ENCODE measurements around the gene HIPK2.

The HIPK2 gene

DNA sequence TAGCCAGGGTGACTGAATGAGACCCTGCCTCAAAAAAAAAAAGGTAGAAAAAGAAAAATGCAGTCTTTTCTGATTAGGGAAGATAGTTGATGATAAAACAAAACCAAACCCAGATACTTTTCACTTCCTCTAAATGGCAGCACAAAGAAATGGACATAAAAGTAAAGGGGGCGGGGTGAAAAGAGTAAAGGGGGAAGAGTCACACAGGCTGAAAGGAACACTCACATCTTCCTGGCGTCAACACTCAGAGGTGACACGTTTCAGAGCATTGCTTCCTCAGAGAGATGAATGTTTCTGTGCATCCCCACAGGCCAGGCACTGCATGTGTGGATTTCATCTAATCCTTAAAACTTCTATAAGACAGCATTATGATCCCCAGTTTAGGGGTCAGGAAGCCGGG lies 81.2 kb downstream of the HIPK2 start:
- DNase-seq (ENCODE audit: low spot score), result no peak

DNA sequence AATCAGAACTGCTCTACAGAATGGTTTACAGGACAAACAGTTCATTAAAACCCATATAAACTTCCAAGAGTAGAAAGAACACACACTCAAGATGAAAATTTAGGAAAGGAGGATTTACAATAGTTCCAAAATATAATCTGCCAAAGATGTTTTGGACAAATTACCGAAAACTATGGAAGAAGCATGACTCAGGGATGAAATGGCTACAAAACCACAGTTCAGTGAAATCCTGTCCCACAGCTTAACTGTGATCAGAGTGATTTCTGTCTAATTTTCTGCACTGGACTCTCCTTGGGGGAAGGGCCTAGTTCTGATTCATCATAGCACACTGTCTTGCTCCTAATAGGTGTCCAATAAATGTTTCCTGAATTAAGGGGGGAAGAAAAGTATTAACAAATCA lies 82.2 kb downstream of the HIPK2 start:
- DNase-seq (ENCODE audit: low spot score), result no peak

DNA sequence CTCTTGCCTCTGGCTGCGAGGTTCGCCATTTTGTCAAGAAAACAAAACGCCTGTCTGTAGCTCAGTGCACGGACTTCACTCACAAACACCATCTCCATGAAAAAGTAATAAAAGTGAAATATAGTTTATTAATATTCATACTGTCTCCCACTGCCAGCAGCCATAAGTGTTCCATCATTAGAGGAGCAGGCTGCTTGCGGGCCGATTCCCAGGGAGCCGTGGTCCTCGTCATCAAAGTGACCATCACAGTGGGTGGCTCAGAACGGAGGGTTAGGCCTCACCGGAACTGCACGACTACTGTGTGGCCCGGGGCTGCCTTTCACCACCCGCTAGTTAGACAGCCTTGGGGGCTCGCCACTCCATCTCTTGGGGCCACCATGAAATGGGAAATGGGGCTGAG lies 82.7 kb downstream of the HIPK2 start:
- DNase-seq (ENCODE audit: low spot score), result no peak

DNA sequence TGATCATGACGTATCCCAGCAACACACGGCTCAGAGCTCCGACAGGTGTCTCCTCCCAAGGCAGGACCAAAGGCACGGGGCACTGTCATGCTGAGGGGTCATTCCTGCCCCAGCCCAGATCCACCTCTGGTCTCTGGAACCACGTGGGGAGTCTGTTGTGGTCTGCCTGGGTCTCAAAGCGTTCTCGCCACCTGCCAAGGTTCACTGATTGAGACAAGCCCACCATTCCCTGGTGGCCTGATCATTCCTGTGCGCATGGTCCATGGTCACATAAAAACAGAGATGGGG lies 83.5 kb downstream of the HIPK2 start:
- no peak for DNase-seq (ENCODE audit: low spot score)

DNA sequence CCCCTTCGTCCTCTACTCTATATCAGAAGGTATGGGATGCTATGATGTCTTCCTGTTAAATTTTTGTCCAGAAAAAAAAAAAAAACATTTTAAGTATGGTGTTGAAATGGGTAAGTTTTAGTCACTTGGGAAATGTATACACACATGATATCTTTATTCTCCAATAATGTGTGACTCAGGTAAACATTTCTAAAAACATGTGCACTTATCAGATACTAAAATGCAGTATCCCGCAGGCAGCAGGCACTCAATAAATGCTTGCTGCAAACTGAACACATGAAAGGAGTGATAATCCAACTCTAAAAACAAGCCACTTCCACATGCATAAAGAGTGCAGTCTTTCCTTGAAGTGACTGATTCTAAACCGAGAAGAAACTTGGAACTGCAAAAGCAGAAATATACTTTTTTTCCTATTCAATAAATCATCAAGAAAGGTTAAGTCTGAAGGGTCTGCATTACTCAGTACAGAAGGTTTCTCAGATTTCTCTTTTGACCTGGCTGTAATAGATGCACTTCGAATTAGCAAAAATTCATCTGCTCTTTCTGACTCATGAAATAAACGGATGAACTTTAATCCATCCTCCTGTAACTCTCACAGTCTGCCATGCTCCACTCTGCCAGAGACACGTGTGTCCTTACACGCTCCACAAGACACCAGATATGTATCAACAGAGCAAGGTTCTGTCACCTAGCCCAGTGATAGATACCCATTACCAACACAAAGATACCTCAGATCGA lies 84.0 kb downstream of the HIPK2 start:
- no peak for DNase-seq (ENCODE audit: low spot score)

DNA sequence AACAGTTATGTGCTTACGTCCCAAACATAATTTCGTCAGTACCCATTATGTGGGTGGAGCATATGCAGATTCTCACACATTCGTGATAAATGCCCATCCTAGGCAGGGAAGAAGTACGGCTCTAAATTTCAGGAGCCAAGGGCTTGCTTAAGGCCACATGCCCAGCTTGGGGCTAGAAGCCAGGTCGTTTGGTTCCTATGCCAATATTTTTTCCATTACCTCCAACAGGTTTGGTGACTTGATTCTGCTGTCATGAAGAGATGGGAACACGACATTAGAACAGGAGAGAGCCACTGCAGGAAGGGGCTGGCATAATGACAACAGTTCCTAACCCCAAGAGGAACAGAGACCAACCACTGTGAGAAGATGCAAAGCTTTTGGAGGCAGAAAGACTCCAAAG lies 85.1 kb downstream of the HIPK2 start:
- DNase-seq (ENCODE audit: low spot score), result no peak

DNA sequence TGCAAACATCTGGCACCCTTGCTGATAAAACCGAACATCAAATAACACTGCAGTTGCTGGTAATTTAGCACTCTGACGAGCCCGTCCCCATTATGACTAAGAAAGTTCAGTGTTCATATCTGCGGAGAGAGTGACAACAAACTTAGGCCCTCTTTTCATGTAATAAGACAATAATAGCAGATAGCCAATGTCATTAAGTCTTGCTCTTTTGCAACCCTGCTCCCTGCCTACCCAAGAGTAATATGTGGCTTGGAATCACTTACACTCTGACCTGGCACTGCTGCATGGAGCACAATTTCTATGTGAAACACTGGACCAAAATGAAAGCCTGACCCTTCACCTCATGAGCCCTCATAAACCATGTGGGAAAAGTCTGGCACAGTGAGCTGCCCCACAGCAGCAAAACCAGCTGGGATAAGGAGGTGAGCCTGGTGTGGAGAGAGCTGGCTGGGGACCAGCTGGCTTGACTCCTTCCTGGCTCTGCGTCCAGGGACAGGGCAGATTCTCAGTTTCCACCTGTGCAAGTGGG lies 86.5 kb downstream of the HIPK2 start:
- no peak for DNase-seq (ENCODE audit: low spot score)

DNA sequence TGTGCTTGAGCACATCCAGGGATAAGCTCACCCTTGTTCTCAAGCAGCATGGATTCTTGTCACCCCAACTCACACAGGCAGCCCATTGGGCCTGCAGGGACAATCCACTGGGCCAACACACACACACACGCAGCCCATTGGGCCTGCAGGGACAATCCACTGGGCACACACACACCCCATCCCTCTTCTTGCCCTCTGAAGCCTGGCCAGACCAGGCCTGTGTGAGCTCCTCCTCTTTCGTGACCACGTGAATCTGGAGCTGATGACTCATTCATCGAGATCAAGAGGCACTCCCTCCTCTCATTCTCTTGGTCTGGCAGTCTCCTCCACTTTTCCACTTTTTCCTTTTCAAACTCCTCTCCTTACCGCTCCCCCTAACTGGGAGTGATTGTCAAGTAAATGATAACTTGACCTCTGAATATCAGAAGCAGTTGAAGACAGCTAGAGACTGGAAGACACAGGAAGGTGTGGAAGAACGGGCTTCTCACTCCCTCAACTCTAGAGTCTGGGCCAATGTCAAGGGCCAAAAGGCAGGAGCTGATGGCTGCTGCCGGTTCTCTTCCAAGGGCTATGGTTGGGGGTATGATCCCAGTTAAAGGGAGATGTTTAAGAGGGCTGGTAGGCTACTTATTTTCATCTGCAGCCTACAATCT lies 89.7 kb downstream of the HIPK2 start:
- DNase-seq (ENCODE audit: low spot score), result no peak

DNA sequence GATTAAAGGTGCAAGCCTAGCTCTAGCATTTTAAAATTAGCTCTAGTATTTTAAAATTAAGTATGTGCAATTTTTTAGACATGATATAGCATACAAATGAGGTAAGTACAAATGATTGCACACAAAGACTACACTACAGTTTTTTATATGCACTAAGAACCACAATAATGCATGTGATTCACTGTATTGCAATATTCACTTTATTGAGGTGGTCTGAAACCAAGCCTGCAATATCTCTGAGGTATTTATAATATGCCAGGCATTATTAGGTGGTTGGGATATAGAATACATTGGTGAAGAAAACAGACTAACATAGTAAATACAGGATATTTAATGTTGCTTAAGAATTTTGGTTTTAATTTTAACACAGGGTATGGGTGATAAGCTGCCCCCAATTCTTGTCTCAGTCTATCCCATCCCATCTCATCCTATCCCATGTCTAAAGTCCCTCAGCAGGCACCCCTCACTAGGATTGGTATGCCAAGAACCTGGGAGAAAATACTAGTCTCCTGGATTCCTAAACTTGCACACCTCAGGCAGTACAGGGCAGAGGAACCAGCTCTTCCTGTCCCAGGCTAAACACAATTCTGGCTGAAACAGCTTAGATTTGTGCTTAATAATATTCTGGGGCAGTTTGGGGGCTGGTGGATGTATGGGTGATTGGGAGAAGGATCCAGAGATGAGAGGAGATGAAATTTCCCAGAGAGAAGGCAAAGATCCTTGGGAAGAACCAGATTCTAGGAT lies 90.4 kb downstream of the HIPK2 start:
- no peak for DNase-seq (ENCODE audit: low spot score)

DNA sequence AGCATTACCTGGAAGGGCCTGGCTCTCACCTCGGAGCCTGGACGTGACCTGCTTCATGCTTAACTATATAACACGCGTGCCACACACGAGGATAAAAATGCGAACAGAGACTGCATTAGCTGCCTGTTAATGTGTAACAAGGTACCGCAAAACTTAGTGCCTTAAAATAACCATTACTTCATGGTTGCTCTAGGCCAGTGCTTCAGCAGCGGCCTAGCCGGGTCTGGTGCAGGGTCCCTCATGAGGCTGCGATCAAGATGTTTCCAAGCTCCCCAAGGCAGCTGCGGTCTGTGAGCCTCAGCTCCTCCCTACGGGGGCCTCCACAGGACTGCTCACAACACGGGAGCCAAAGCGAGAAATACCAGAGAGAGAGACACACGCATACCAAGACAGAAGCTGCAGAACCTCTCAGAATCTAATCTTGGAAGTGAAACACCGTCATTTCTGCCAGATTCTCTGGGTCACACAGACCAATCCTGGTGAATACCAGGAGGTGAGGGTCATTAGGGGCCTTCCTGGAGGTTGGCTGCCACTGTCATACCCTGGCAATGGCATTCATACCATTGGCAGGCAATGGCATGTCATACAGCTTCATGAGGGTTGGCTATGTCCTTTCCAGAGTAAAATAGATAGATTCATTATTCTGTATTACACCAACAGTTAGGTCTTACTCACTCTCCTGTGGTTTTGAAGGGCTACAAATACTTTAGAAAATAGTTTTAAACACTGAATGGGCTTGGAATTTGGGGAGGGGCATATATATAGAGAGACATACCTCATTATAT lies 94.5 kb downstream of the HIPK2 start:
- no peak for DNase-seq (ENCODE audit: low spot score)

DNA sequence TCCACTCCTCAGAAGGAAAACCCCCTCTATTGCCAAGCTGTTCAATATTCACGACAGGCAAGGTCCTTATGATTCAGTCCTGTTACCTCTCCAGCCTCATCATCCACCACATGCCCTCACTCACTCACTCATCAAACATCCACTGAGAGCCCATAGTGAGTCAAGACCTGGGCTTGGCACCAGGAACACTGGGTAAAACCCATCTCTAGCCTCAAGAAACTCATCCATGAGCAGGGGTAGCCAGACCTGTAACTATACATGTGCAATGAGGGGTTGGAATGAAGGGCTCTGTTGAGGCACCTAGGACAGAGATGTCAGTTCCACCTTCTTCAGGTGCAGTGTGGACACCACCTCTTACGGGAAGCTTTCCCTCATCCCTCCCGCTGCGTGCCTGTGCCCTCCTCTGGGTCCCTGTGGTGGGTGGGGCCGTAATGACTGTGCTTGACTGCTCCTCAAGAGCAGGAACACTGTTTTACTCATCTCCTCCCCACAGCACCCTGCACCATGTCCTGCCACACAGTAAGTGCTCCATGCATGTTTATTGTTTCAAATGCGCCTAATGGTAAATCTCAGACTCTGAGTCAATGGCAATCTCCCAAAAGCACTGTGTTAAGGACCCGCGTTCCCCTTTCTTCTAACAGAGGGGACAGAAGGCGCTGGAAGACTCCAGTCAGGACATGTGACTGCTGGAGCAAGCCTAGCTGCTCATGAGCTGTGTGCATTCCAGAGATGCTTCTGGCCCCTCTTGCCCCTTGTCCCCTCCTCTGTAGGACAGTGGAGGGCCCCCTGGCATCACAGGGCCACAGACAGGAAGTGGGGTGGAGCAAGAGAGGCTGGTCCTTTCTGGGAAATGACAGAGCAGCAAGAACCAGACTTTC lies 95.4 kb downstream of the HIPK2 start:
- no peak for DNase-seq (ENCODE audit: low spot score)

DNA sequence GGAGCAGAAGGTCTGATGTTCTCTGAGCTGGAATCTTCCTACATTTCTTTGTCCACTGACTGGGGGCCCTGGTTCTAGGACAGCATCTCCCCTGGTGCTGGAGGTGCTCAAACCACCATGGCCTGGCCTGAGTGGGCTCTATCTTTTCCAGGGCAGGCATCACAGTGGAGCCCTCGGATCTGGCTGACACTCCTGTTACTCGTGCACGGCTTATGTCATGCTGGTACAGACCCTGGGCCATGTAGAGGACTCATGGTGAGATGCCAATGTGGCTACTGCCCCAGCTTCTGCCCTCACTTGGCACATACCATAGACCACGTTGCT lies 96.0 kb downstream of the HIPK2 start:
- DNase-seq (ENCODE audit: low spot score), result no peak

DNA sequence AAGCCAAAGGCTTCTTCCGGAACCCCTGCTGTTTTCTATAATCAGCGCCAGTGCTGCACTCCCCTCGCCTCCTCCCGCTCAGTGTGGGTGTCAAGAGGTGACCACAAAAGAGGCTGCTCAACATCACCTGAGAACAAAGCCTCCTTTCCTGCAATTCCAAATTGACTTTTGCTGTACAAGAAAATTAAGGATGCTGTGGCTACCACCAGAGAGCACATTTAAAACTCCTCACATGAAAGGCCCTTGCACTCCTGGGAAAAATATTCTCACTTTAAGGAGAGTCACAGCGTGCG lies 96.4 kb downstream of the HIPK2 start:
- no peak for DNase-seq (ENCODE audit: low spot score)

DNA sequence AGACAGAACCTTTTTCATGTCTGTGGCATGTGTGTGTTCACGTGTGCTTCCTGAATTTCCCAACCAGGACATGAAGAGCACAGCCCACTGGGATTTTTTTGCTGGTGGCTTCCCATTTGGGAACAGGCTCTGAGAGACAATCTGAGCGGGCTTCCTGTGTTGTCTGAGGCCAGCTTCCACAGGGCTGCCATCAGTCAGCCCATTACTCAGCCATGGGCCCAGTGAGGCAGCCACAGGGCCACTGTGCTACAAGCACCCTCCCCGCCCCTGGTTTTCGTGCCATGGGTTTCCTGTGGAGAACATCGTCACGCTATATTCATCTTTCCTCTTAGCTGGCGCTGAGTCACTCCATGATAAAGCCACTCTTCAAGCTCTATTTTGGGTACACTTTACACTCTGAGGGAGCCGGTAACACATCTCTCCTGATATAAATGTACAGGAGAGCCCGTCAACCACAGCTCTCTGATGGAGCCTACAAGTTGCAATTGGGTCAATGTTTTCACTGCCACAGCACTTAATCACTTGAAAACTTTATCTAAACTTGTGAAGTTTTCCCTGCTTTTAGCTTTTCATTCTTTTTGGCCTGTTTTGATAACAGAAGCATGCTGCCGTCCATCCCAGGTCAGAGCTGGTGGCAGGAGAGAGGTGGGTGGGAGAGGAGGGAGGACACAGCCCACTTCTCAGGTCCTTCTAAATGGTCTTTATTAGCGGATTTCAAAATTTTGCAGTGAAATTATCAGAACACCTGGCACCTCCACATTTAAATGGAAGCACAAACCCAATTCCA lies 96.9 kb downstream of the HIPK2 start:
- DNase-seq (ENCODE audit: low spot score), result no peak

DNA sequence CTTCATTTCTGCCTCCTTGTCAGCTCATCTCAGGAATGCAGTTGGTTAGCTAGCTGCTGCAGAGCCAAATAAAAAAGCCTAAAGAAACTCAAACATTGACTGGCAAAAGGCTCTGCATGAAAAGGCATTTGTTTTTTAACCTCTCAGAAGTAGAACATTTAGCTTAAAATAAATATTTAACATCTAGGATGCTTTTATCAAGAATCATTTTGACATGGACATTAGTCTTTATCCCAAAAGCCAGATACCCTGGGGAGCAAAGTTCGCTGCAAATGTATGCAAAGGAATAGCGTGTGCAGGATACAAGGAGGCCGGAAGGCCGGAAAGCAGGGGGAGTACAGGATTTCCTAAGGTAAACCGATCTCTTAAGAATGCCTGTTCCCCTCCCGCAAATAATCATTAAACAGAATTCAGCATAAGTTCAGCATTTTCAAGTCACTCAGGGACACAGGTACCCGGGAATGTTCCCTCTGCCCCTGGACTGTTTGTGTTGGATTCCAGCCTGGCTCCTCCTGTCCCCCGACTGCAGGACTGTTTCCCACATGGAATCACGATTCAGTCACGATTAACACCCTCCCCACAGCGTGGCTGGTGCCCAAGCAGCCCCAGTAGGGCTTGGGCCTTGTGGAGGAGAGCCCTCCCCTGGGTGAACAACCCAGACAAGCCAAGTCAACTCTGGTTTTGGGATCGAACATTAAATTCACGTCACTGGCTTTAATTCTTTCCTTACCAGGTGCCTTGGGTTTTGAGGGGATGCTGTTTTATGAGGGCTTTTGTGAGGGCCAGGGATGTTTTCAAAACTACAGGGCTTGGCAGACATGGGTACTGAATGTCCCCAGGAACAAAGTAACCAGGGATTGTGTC lies 97.8 kb downstream of the HIPK2 start:
- DNase-seq (ENCODE audit: low spot score), result no peak

DNA sequence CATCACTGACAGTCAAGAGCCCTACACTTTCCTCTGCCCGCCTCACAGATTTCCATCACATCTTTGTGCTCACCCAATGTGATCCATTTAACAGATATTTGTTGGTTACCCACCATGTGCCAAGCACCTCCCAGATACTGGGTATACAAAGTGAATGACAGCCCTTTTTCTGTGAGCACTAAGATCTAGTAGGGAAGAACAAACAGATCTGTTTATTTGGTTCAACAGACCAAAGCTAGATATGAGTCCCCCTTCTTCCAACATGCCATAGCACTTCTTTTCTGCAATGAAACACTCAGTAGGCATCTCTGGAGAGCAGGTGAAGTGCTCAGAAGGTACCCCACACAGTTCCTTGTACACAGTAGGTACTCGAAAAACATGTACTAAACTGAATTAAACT lies 101.4 kb downstream of the HIPK2 start:
- DNase-seq (ENCODE audit: low spot score), result no peak

DNA sequence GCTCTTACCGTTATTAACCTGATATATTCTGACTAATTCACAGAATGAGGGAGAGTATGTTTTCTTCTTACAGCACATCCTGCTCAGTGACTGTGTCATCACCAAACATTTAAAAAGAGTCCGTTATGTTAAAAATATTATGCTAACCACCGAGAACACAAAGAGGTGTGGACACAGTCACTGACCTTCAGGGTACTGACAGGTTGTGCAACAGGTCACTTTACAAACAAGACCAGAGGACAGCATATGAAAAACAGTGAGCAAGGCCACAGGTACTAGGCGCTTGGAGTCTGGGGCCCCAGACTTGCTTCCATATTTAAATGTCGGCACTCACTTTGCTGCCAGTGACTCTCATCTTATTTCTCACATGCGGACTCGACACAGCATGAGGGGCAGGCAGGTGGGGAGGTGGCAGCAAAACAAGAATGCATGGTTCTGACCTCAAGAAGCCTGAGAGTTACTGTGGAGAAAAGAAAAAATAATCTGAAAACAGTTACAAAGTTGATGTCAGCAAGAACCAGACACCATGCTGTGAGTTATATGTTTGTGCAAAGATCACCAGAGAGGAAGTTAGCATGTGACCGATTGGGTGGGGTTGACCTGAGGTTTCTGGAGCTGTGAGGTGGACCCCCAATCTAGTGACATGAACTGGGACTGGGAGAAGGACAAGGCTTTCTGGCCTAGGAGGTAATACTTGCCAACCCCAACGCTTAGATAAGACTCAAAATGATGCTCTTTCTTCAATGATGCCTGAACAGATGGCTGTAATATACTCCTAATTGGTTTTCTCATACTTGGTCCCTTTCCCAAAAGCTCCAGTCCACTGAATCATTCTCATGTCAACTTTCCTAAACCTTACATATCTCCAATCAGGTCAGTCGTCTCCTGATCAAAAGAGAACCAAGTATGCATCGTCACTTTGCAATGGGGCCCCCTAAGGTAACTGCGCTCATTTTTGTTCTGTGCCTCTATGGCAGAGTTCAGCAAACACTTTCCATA lies 102.4 kb downstream of the HIPK2 start:
- DNase-seq (ENCODE audit: low spot score), result no peak

DNA sequence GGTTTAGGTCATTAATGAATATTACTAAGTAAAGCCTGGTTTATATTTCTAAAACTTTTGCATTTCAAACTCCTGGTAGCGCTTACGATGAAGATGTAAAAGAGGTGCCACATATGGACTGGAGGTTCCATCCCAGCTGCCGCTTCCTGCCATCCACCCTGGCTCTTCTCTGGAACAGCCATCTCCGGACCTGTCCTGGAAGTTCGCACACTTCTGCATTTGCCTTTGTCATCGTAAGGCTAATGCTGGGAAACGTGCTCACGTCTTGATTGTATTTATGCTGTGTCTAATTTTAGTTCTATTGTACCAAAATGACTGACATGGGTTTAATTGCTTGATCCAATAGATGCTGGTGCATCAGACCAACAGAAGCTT lies 103.1 kb downstream of the HIPK2 start:
- DNase-seq (ENCODE audit: low spot score), result no peak

DNA sequence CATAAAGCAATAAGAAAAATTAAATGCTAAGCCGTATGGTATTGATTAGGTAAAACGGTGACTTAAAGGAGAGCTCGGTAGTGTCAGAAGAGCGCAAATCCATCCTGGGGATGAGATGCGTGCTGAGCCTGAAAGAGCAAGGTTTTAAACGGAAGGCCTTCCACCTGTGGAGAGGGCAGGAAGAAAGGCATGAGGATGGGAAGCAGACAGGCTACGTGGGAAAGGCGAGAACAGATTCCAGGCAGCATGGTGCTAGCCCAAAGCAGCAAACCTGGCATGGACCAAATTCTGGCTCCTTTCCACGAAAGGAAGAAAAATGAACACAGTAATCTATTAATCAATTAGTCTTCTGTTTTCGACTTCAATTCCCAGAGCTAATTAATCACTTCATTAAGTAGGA lies 103.5 kb downstream of the HIPK2 start:
- DNase-seq (ENCODE audit: low spot score), result no peak
